Right lobe of liver (tissue), 4 donors: ENCODE results near the gene CXCR4.

Experiments used
- POLR2A ChIP-seq: fragments of 450-650 bp; IDR thresholded peaks from one replicate; pipeline ENCODE4 v1.6.1; 2017; ENCODE audit warnings: antibody characterized with exemption, mild to moderate bottlenecking
- TF ChIP-seq, protein P1 (sequence below), 4 donors: fragments of 200-600 bp in 3 of 4; fragments of 450-650 bp in 1 of 4; IDR thresholded peaks; one replicate each; pipeline versions ENCODE4 v1.5.1 to v1.8.0; 2016 to 2022; ENCODE audit warnings: antibody characterized with exemption in 4 of 4, mild to moderate bottlenecking in 2 of 4
- donor health status: DM: no; HTN: no; CAD: no.
- donor health status: DM: no; HTN: no; CAD: no.
- donor health status: DM: no; HTN: yes; CAD: no.

DNA sequence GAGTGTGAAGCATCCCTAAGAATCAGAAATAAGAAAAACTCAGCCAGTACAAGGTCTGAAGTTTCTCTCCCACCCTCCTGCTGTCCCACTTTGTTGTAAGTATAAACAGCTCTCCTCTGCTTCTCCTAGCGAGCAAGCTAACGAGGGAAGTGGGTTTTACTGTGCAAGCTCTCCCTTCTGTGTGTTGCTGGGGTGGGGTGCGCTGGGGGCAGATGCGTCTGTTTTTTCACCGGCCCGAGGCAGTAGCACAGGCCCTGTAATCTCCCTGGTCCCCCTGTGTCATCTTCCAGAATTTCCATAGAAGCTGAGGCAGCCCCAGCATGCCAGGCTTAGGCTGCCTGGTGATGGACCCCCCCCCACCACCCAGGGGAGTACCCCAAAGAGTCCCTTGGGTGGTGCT is 9.4 kb upstream of the CXCR4 start:
- TF ChIP-seq, protein P1, sequence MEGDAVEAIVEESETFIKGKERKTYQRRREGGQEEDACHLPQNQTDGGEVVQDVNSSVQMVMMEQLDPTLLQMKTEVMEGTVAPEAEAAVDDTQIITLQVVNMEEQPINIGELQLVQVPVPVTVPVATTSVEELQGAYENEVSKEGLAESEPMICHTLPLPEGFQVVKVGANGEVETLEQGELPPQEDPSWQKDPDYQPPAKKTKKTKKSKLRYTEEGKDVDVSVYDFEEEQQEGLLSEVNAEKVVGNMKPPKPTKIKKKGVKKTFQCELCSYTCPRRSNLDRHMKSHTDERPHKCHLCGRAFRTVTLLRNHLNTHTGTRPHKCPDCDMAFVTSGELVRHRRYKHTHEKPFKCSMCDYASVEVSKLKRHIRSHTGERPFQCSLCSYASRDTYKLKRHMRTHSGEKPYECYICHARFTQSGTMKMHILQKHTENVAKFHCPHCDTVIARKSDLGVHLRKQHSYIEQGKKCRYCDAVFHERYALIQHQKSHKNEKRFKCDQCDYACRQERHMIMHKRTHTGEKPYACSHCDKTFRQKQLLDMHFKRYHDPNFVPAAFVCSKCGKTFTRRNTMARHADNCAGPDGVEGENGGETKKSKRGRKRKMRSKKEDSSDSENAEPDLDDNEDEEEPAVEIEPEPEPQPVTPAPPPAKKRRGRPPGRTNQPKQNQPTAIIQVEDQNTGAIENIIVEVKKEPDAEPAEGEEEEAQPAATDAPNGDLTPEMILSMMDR (IDR thresholded peaks at IDR 0.05) = no peak
- no peak for TF ChIP-seq POLR2A
